Heart left ventricle (tissue), 16 donors: ENCODE results near the gene MKLN1. TPM values are rescaled to one million over a fixed set of nuclear protein-coding genes. Genes with fewer than 3 reads are reported as not detected.

Source experiments
- ATAC-seq, 4 donors: fragments of 200-7000 bp; cut with Tn5 transposase; one replicate each; pipeline ENCODE4 v1.9.1; 2020 to 2022; ENCODE audit warnings: moderate library complexity in 4 of 4, mild to moderate bottlenecking in 3 of 4, moderate number of reproducible peaks in 1 of 4
- DNase-seq, 5 donors: peaks; one replicate each; pipeline ENCODE4 v3.0.0-alpha.2; 2020
- H3K27ac ChIP-seq, 12 donors: fragments of 200-600 bp; sonication (generic) in 4 of 12; one replicate each; pipeline versions ENCODE4 v1.5.0 to v1.8.0; 2016 to 2022; ENCODE audit warnings: mild to moderate bottlenecking in 2 of 12
- H3K27me3 ChIP-seq, 9 donors: fragments of 200-600 bp; sonication (generic) in 2 of 9; one replicate each; pipeline versions ENCODE4 v1.5.1 to v1.8.0; 2016 to 2022; ENCODE audit warnings: mild to moderate bottlenecking in 3 of 9
- H3K36me3 ChIP-seq, 9 donors: fragments of 200-600 bp; sonication (generic) in 2 of 9; one replicate each; pipeline versions ENCODE4 v1.5.0 to v1.8.0; 2018 to 2022; ENCODE audit warnings: mild to moderate bottlenecking in 2 of 9
- H3K4me1 ChIP-seq, 12 donors: fragments of 200-600 bp; sonication (generic) in 4 of 12; one replicate each; pipeline versions ENCODE4 v1.5.0 to v1.8.0; 2016 to 2022; ENCODE audit warnings: mild to moderate bottlenecking in 3 of 12
- H3K4me3 ChIP-seq, 12 donors: fragments of 200-600 bp; sonication (generic) in 4 of 12; one replicate each; pipeline versions ENCODE4 v1.5.0 to v1.8.0; 2017 to 2022; ENCODE audit warnings: mild to moderate bottlenecking in 9 of 12, moderate library complexity in 4 of 12
- H3K9me3 ChIP-seq, 12 donors: fragments of 200-600 bp; sonication (generic) in 4 of 12; one replicate each; pipeline versions ENCODE4 v1.5.0 to v1.8.0; 2016 to 2022; ENCODE audit warnings: mild to moderate bottlenecking in 1 of 12
- POLR2A ChIP-seq, 2 donors: fragments of 450-650 bp; IDR thresholded peaks; one replicate each; pipeline ENCODE4 v1.6.1; 2017; ENCODE audit warnings: antibody characterized with exemption in 2 of 2, mild to moderate bottlenecking in 2 of 2, moderate library complexity in 2 of 2
- WGBS, 4 donors: extraction: QIAGEN DNeasy Blood & Tissue Kit in 2 of 4; methylation state at CpG; one replicate each; pipeline versions ENCODE4 v1.1.5 to v1.1.7; 2013 to 2018; 5-methylcytosine and 5-hydroxymethylcytosine counted together
- intact Hi-C, 10 donors: fragments of 100-400 bp; cut with DNase I; formaldehyde crosslinking; loops; one replicate each; pipeline versions ENCODE4 v1.11.1 to v1.14.2; 2022
- polyA plus RNA-seq, 2 donors: library from polyadenylated mRNA; stranded (reverse); fragments of 200-250 nt; gene quantifications; one replicate each; pipeline ENCODE4 v1.2.3, GENCODE V29; 2013
- total RNA-seq, 9 donors: library from RNA; depleted of rRNA in 2 of 9; stranded (reverse); fragments of >200 nt in 2 of 9; fragmentation: NEBNext Ultra II Directional in 3 of 9; extraction: Animal tissue kit (Norgen Biotek cat#: 25700) in 3 of 9; gene quantifications; one replicate each; pipeline versions ENCODE4 v1.1.0 to v1.2.4, GENCODE V29; 2016 to 2023
- TF ChIP-seq, protein P1 (sequence below), 12 donors: fragments of 200-600 bp; sonication (generic) in 4 of 12; IDR thresholded peaks; one replicate each; pipeline versions ENCODE4 v1.5.0 to v1.8.0; 2018 to 2022; ENCODE audit warnings: antibody characterized with exemption in 12 of 12, mild to moderate bottlenecking in 5 of 12
- donor health status: ischemic (EF 13 %, LVEDD 7.1; RV severe dilation, severe dysfunction).
- donor health status: healthy with polysubstance abuse.
- donor health status: DM: no; HTN: yes; CAD: no.
- donor health status: DM: no; HTN: no; CAD: no.
- donor health status: ischemic (EF 25% LVEDD 6.9; RV normal size, moderate dysfunction).
- donor health status: ischemic (EF 25% LVEDD 5.7; RV mildly dilated, moderate dysfunction).
- donor health status: healthy.
- donor health status: DM: yes; HTN: yes; CAD: no.
- donor health status: ischemic (EF 35%, LVEDD 5.7; RV mildly dilated, moderate dysfunction).
- donor health status: nonischemic (EF 11% LVEDD 7.7; RV severe dilation, severe dysfunction).
- donor health status: DM: yes; HTN: yes; CAD: no.
- donor health status: PGD.
- donor health status: ischemic (EF 29% LVEDD 5.4; RV normal size, mild dysfunction).
- donor health status: nonischemic (EF 23%, LVEDD 6.1; RV moderate dilation, normal function).

Gene MKLN1
- total and polyA plus RNA-seq, 11 donors = 11.5 to 49.7 (median 37.6) TPM

DNA sequence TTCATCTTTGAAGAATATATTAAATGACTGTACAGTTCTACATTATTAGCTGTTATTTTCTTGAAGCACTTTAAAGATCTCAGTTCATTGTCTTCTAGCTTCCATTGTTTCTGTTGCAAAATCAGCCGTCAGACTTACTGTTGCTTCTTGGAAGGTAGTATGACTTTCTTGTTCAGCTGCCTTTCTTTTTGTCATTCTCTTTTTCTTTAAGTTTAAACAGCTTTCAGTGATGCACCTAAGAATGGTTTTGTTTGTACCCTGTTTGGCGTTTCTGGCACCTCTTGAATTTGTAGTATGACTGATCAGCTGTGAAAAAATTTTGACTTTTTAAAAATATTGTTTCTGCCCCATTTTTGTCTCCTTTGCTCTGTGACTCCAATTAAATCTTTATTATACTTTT lies 9.3 kb downstream of the MKLN1 start:
- Histone ChIP-seq H3K4me3 (no peak overlapping the region), H3K4me1 (peaks cover 0 to 45% (median 8%) of the 10 kb centered on the region in 12 donors), H3K36me3 (peaks cover 0 to 6% (median 0%) of the 10 kb centered on the region in 9 donors), H3K27me3 (no peaks in the 10 kb centered on the region), H3K27ac (no peak overlapping the region), H3K9me3 (peaks cover 0 to 33% (median 9%) of the 10 kb centered on the region in 12 donors)
- intact Hi-C loops = loop anchor here in 1 of 10 donors (10.0 kb wide), 1 partner anchor 68 kb away; no protein-coding TSS in a partner anchor
- DNase-seq (no peak), ATAC-seq (no peak)
- TF ChIP-seq, protein P1, sequence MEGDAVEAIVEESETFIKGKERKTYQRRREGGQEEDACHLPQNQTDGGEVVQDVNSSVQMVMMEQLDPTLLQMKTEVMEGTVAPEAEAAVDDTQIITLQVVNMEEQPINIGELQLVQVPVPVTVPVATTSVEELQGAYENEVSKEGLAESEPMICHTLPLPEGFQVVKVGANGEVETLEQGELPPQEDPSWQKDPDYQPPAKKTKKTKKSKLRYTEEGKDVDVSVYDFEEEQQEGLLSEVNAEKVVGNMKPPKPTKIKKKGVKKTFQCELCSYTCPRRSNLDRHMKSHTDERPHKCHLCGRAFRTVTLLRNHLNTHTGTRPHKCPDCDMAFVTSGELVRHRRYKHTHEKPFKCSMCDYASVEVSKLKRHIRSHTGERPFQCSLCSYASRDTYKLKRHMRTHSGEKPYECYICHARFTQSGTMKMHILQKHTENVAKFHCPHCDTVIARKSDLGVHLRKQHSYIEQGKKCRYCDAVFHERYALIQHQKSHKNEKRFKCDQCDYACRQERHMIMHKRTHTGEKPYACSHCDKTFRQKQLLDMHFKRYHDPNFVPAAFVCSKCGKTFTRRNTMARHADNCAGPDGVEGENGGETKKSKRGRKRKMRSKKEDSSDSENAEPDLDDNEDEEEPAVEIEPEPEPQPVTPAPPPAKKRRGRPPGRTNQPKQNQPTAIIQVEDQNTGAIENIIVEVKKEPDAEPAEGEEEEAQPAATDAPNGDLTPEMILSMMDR (IDR thresholded peaks at IDR 0.05) = no peak
- WGBS, 4 donors = 90 to 97% (median 96%) methylated on average over 2 of the region's 2 CpGs

DNA sequence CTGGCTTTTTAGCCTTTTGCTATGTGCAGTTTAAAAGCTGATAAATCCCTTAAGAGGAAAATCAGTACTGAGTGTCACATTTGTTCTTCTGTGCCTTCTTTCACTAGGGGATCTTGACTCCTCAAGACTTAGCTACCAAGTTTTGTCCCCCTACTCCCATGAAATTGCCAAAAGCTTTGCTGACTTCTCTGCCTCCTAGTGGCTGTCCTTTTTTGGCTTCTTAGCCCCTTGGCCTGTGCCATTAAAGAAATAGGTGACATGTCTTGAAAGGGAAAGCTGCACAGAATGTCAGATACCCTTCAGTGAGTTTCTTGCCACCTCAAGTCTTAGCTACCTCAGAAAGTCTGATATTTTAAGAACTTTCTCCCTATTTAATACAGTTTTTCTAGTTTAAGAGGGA lies 10.5 kb downstream of the MKLN1 start:
- Histone ChIP-seq H3K9me3 (peaks cover 0 to 33% (median 9%) of the 10 kb centered on the region in 12 donors), H3K27ac (no peak overlapping the region), H3K36me3 (peaks cover 0 to 1% (median 0%) of the 10 kb centered on the region in 9 donors), H3K4me3 (no peak overlapping the region), H3K27me3 (no peaks in the 10 kb centered on the region), H3K4me1 (peaks cover 0 to 54% (median 9%) of the 10 kb centered on the region in 12 donors)
- ATAC-seq (no peak), DNase-seq (no peak)
- intact Hi-C loops = loop anchor here in 1 of 10 donors (10.0 kb wide), 1 partner anchor 67 kb away; no protein-coding TSS in a partner anchor
- TF ChIP-seq, protein P1 (IDR thresholded peaks at IDR 0.05) = no peak
- no peak for TF ChIP-seq POLR2A (IDR thresholded peaks at IDR 0.05)

DNA sequence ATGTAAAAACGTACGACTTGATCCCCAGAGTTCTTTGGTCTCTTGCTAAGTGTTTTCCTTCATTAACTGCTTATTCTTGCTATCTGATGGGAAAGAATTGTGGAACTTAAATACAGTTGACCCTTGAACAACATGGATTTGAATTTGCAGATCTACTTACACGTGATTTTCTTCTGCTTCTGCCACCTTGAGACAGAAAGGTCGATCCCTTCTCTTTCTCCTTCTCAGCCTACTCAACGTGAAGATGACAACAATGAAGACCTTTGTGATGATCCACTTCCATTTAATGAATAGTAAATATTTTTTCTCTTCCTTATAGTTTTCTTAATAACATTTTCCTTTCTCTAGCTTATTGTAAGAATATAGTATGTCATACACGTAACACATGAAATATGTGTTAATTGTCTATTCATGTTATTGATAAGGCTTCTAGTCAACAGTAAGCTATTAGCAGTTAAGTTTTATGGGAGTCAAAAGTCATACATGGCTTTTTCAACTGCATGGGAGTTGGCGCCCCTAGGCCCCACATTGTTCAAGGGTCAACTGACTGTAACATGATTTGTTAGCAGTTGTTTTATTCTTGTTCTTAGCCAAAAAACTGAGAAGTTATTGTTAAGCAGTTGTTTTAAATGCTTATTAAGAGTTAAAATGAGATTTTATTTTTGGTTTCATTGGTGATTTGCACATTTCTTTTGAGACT lies 11.2 kb downstream of the MKLN1 start:
- peaks cover 0 to 61% (median 10%) of the 10 kb centered on the region in 12 donors for H3K4me1 ChIP-seq
- DNase-seq (no peak), ATAC-seq (no peak)
- H3K4me3 ChIP-seq = no peak overlapping the region
- no peaks in the 10 kb centered on the region for H3K27me3 ChIP-seq
- TF ChIP-seq POLR2A (IDR thresholded peaks at IDR 0.05) = no peak
- TF ChIP-seq, protein P1 (IDR thresholded peaks at IDR 0.05) = no peak
- H3K9me3 ChIP-seq = peaks cover 0 to 33% (median 9%) of the 10 kb centered on the region in 12 donors
- intact Hi-C loops = loop anchor here in 1 of 10 donors (10.0 kb wide), 1 partner anchor 66 kb away; no protein-coding TSS in a partner anchor
- H3K36me3 ChIP-seq = no peaks in the 10 kb centered on the region
- no peak overlapping the region for H3K27ac ChIP-seq
- WGBS, 4 donors = 74 to 78% (median 78%) methylated on average over 7 of the region's 7 CpGs

DNA sequence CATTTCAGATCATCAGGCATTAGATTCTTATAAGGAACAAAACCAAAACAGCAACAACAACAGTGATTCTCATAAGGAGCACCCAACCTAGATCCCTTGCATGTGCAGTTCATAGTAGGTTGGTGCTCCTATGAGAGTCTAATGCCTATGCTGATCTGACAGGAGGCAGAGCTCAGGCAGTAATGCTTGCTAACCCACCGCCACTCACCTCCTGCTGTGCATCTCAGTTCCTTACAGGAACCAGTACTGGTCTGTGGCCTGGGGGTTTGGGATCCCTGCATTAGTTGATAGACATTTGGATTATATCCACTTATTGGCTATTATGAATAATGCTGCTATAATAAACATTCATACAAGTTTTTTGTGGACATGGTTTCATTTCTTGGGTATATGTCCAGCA lies 14.0 kb downstream of the MKLN1 start:
- no peak overlapping the region for H3K4me3 ChIP-seq
- 95 to 100% (median 98%) methylated on average over 1 of the region's 1 CpG for WGBS, 4 donors
- H3K27me3 ChIP-seq = no peaks in the 10 kb centered on the region
- TF ChIP-seq, protein P1 (IDR thresholded peaks at IDR 0.05) = no peak
- no peak for TF ChIP-seq POLR2A (IDR thresholded peaks at IDR 0.05)
- no peaks in the 10 kb centered on the region for H3K36me3 ChIP-seq
- ATAC-seq (peak in 1 of 4 donors; percentile 12), DNase-seq (no peak)
- H3K4me1 ChIP-seq = peaks cover 0 to 52% (median 11%) of the 10 kb centered on the region in 12 donors
- H3K27ac ChIP-seq = no peak overlapping the region
- H3K9me3 ChIP-seq = peaks cover 0 to 22% (median 6%) of the 10 kb centered on the region in 12 donors
- intact Hi-C loops = no loop called here
